ENCODE measurements around the gene MCM3AP.

Gene MCM3AP

DNA sequence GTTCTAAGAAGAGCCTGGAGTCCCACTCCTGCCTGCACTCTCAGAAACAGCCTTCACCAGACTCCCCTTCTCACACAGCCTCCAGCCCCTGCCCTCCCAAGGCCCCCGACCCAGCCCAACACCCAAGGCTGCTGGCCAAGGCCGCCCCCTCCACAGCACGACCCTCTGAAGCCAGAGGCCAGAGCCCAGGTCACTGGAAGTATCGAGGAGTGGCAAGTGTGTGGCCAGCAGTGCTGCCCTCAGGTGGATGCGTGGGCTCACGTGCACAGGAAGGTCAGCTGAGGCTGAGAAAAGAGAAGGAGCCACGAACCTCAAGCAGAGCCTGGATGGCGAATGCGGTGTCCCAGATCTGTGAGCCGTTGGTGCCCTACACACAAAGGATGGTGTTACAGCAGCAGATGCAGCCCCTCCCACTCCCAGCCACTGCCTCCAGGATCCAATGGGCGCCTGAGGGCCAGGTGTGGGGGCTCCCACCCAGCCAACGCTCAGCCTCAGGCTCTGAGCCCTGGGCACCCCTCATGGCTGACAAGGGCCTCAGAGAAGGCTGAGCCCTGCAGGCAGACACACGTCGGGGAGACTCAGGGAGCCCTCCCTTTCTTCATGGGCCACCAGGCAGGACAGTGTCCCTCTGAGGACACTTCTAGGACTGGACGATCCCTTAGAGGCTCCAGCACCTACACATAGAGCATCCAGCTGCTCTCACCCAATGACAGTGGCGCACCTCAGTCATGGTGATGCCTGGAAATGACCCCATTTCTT is 74.9 kb downstream of the MCM3AP start:
- ChIA-PET CTCF (no interaction called here), POLR2A (no interaction called here)
- TF ChIP-seq CTBP1 (IDR thresholded peaks at IDR 0.05; ENCODE audit: borderline replicate concordance) (no peak), NFRKB (IDR thresholded peaks at IDR 0.05) (no peak), ELF4 (IDR thresholded peaks at IDR 0.05) (no peak), ARNT (IDR thresholded peaks at IDR 0.05) (no peak), SP1 (IDR thresholded peaks at IDR 0.05) (no peak)
- no peak for DNase-seq (ENCODE audit: extremely low spot score)

DNA sequence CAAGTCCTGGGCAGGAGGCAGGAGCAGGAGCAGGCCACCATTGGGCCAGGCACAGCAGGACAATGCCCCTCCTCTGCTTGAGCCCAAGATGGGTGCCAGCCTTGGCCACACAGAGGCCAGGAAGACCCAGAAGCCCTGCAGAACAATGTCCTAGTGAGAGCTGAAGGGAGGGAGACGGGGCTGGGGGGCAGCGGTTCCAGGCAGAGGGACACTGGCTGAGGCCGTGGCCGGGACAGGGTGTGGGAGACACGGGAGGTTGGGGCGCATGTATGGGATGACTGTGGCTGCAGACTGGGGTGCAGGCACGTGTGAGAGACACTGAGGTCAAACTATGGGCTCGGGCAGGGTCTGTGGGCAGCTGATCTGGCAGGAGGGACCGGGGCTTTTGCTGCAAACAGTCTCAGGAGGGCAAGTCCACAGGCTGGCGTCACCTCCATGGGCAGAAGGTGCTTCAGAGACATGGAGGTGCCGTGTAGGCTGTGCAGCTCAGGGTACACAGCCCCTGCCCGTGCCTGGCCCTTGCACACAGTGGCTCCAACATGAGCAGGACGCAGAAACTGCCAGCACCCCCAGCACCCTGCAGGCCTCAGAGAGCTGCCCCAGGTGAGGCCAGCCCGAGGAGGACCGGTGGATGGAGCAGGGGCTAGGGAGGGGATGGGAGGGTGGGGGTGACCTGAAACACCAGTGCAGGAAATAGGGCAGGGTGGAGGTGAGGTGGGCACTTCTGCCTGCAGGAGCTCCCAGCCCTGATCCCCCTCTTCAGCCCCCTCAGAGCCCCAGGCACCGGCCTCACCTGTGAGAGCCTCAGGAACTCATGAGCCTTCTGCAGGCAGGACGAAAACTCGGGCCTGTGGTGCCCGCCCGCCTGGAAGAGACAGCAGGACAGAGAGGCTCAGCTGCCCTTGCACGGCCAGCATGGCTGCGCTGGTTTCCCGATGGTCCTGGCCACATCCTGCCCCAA is 76.4 kb downstream of the MCM3AP start:
- ChIA-PET POLR2A (no interaction called here), CTCF (no interaction called here)
- DNase-seq (ENCODE audit: extremely low spot score) = no peak
- no peak for TF ChIP-seq L3MBTL2 (conservative IDR thresholded peaks at IDR 0.05)
- TF ChIP-seq NFRKB (IDR thresholded peaks at IDR 0.05) = no peak
- no peak for TF ChIP-seq LEF1 (IDR thresholded peaks at IDR 0.05; ENCODE audit: borderline replicate concordance)
- no peak for TF ChIP-seq ELF4 (IDR thresholded peaks at IDR 0.05)
- TF ChIP-seq TARDBP (IDR thresholded peaks at IDR 0.05) = no peak
- no peak for TF ChIP-seq FOXM1 (IDR thresholded peaks at IDR 0.05; ENCODE audit: borderline replicate concordance)
- TF ChIP-seq ARNT (IDR thresholded peaks at IDR 0.05) = no peak
- no peak for TF ChIP-seq HDGF (IDR thresholded peaks at IDR 0.05; ENCODE audit: borderline replicate concordance)
- TF ChIP-seq, protein P1, sequence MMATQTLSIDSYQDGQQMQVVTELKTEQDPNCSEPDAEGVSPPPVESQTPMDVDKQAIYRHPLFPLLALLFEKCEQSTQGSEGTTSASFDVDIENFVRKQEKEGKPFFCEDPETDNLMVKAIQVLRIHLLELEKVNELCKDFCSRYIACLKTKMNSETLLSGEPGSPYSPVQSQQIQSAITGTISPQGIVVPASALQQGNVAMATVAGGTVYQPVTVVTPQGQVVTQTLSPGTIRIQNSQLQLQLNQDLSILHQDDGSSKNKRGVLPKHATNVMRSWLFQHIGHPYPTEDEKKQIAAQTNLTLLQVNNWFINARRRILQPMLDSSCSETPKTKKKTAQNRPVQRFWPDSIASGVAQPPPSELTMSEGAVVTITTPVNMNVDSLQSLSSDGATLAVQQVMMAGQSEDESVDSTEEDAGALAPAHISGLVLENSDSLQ (IDR thresholded peaks at IDR 0.05) = no peak
- no peak for TF ChIP-seq FOXA1 (IDR thresholded peaks at IDR 0.05)
- TF ChIP-seq FOXK2 (IDR thresholded peaks at IDR 0.05) = no peak
- no peak for TF ChIP-seq SUZ12 (IDR thresholded peaks at IDR 0.05)
- TF ChIP-seq BHLHE40 (IDR thresholded peaks at IDR 0.05; ENCODE audit: borderline replicate concordance) = no peak
- TF ChIP-seq ZNF384 (IDR thresholded peaks at IDR 0.05) = no peak
- TF ChIP-seq CTBP1 (IDR thresholded peaks at IDR 0.05; ENCODE audit: borderline replicate concordance) = no peak
- TF ChIP-seq SP1 (IDR thresholded peaks at IDR 0.05) = no peak

DNA sequence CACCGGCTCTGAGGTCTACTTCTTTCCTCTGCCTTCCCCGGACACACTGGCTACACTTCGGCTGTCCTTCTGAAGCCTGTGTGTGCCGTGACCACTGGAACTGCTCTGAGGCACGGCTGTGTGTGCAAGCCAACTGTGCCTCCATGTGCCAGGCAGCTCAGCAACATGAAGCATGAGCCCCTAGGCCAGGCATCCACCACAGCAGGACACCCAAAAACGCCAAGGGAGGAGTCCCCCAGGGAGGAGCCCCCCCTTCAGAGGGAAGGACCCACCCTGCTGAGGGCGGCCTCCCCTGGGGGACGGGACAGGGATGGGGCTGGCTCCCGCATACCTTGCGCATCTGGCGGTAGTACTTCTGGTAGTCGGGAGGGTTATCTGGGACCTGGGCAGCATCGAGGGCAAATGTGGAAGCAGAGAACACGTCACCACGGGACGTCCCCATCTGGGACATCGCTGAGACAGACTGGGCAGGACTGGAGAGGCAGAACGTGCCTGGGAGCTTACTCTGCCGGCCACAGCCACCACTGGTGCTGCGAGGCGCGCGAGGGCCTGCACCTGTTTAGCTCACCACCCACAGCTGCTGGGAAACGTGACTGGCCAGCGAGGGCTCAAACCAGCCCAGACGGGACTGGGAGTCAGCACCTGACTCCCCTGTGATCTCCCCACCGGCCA is 77.4 kb downstream of the MCM3AP start:
- no peak for TF ChIP-seq ARNT (IDR thresholded peaks at IDR 0.05)
- TF ChIP-seq L3MBTL2 (conservative IDR thresholded peaks at IDR 0.05) = no peak
- TF ChIP-seq LEF1 (IDR thresholded peaks at IDR 0.05; ENCODE audit: borderline replicate concordance) = no peak
- TF ChIP-seq, protein P1 (IDR thresholded peaks at IDR 0.05) = no peak
- TF ChIP-seq TARDBP (IDR thresholded peaks at IDR 0.05) = no peak
- TF ChIP-seq CTBP1 (IDR thresholded peaks at IDR 0.05; ENCODE audit: borderline replicate concordance) = no peak
- TF ChIP-seq SP1 (IDR thresholded peaks at IDR 0.05) = no peak
- no peak for TF ChIP-seq HDGF (IDR thresholded peaks at IDR 0.05; ENCODE audit: borderline replicate concordance)
- no peak for TF ChIP-seq SUZ12 (IDR thresholded peaks at IDR 0.05)
- no peak for TF ChIP-seq FOXA1 (IDR thresholded peaks at IDR 0.05)
- no peak for TF ChIP-seq ELF4 (IDR thresholded peaks at IDR 0.05)
- no peak for TF ChIP-seq ZNF384 (IDR thresholded peaks at IDR 0.05)
- TF ChIP-seq NFRKB (IDR thresholded peaks at IDR 0.05) = no peak
- TF ChIP-seq FOXM1 (IDR thresholded peaks at IDR 0.05; ENCODE audit: borderline replicate concordance) = no peak
- ChIA-PET CTCF (no interaction called here), POLR2A (no interaction called here)
- DNase-seq (ENCODE audit: extremely low spot score) = no peak

DNA sequence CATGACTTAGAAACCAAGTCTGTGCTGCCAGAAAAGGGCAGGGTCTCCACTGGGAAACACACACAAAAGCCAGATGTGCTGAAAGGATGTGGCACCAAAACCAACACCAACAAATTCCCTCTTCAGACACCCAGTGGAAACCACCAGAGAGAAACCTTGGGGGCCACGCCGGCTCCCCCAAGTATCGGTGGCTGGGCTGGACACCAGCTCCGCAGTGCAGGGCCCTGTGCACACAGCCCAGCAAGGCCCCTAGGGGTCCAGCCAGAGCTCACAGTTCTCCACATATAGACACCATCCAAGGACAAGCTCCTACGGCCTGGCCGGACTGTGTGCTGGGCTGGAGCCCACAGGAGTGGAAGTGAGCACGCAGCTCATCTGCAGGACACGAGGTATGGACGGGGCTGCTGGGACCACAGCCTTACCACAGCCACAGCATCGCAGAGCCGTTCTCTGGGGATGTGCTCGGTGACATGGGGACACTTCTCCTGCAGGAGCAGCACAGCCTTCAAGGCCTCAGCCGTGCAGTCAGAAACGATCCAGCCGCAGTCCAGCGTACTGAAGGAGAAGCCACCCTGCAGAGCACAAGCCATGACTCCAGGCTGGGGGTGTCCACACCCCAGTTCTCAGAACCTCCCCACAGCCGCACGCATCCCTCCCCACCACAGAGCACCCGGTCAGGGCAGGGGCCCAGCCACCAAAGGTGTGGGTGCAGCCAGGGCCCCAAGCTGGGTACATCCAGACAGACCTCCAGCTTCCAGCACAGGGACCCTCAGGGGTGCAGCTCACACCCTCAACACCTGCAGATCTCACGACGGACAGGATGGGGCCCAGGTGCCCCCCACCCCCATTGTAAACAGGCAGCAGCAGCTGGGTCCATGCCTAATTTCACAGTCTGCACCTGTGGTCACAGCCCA is 78.1 kb downstream of the MCM3AP start:
- TF ChIP-seq NFRKB (IDR thresholded peaks at IDR 0.05) = no peak
- TF ChIP-seq, protein P1 (IDR thresholded peaks at IDR 0.05) = no peak
- no peak for TF ChIP-seq BHLHE40 (IDR thresholded peaks at IDR 0.05; ENCODE audit: borderline replicate concordance)
- no peak for TF ChIP-seq FOXM1 (IDR thresholded peaks at IDR 0.05; ENCODE audit: borderline replicate concordance)
- TF ChIP-seq CTBP1 (IDR thresholded peaks at IDR 0.05; ENCODE audit: borderline replicate concordance) = no peak
- no peak for TF ChIP-seq ARNT (IDR thresholded peaks at IDR 0.05)
- TF ChIP-seq SUZ12 (IDR thresholded peaks at IDR 0.05) = no peak
- no peak for TF ChIP-seq L3MBTL2 (conservative IDR thresholded peaks at IDR 0.05)
- no peak for TF ChIP-seq TARDBP (IDR thresholded peaks at IDR 0.05)
- no peak for TF ChIP-seq SP1 (IDR thresholded peaks at IDR 0.05)
- TF ChIP-seq ELF4 (IDR thresholded peaks at IDR 0.05) = no peak
- no peak for TF ChIP-seq ZNF384 (IDR thresholded peaks at IDR 0.05)
- TF ChIP-seq HDGF (IDR thresholded peaks at IDR 0.05; ENCODE audit: borderline replicate concordance) = no peak
- no peak for TF ChIP-seq LEF1 (IDR thresholded peaks at IDR 0.05; ENCODE audit: borderline replicate concordance)
- TF ChIP-seq FOXA1 (IDR thresholded peaks at IDR 0.05) = no peak
- no peak for TF ChIP-seq FOXK2 (IDR thresholded peaks at IDR 0.05)
- CTCF ChIA-PET = no interaction called here
- POLR2A ChIA-PET = interaction anchor here (0.6 kb wide), 1 partner anchor 64 kb away, joined by 3 read pairs; no protein-coding TSS in a partner anchor
- DNase-seq (ENCODE audit: extremely low spot score) = no peak
